Nephron progenitor cell (in vitro differentiated cells): ENCODE results near the gene IGF2R.

Experiments
- DNase-seq: peaks from one replicate; pipeline ENCODE4 v3.0.0; 2021
- H3K27ac Mint-ChIP-seq: 2 replicates; pipeline ENCODE4 v1.8.0; 2021; ENCODE audit warnings: mild to moderate bottlenecking, moderate library complexity, mixed read lengths
- H3K27me3 Mint-ChIP-seq: 2 replicates; pipeline ENCODE4 v1.8.0; 2021; ENCODE audit warnings: mild to moderate bottlenecking, low read depth, mixed read lengths; ENCODE audit not compliant: poor library complexity
- H3K36me3 Mint-ChIP-seq: 2 replicates; pipeline ENCODE4 v1.8.0; 2021; ENCODE audit warnings: low read depth, mixed read lengths
- H3K4me1 Mint-ChIP-seq: 2 replicates; pipeline ENCODE4 v1.8.0; 2021; ENCODE audit warnings: mixed read lengths
- H3K4me3 Mint-ChIP-seq: 2 replicates; pipeline ENCODE4 v1.8.0; 2021; ENCODE audit warnings: mild to moderate bottlenecking, moderate library complexity, mixed read lengths
- H3K9me3 Mint-ChIP-seq: 2 replicates; pipeline ENCODE4 v1.8.0; 2021; ENCODE audit warnings: mild to moderate bottlenecking, moderate library complexity, mixed read lengths
- TF ChIP-seq, protein P1 (sequence below): fragments of 200-600 bp; sonication (generic); IDR thresholded peaks from 2 replicates; pipeline ENCODE4 v1.5.0; 2021; ENCODE audit warnings: antibody characterized with exemption

IGF2R gene

DNA sequence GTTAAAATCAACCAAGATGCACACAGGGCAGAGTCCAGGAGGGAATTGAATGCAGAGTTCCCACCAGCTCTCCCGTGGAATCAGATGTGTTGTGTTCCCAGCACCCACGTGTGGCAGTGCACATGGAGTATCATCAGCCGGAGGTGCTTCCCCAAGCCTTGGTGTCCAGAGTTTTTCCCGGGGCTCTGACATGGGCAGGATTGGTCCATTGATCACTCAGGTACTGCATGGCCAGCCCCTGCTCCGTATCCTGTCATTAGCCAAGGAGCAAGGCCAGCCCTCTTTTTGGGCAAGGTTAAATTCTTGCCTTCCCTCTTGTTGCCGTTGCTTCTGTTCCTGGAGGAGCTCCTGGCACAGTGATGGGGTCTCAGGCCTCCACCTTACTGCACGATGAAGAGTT, 124.2 kb downstream of the IGF2R start:
- H3K4me3 Mint-ChIP-seq, result no peak overlapping the region
- no peaks in the 10 kb centered on the region for H3K27me3 Mint-ChIP-seq
- TF ChIP-seq, protein P1, sequence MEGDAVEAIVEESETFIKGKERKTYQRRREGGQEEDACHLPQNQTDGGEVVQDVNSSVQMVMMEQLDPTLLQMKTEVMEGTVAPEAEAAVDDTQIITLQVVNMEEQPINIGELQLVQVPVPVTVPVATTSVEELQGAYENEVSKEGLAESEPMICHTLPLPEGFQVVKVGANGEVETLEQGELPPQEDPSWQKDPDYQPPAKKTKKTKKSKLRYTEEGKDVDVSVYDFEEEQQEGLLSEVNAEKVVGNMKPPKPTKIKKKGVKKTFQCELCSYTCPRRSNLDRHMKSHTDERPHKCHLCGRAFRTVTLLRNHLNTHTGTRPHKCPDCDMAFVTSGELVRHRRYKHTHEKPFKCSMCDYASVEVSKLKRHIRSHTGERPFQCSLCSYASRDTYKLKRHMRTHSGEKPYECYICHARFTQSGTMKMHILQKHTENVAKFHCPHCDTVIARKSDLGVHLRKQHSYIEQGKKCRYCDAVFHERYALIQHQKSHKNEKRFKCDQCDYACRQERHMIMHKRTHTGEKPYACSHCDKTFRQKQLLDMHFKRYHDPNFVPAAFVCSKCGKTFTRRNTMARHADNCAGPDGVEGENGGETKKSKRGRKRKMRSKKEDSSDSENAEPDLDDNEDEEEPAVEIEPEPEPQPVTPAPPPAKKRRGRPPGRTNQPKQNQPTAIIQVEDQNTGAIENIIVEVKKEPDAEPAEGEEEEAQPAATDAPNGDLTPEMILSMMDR, result no peak
- H3K27ac Mint-ChIP-seq, result no peak overlapping the region
- H3K36me3 Mint-ChIP-seq, result peaks cover 71% of the 10 kb centered on the region
- no peaks in the 10 kb centered on the region for H3K4me1 Mint-ChIP-seq
- DNase-seq, result no peak
- H3K9me3 Mint-ChIP-seq, result no peaks in the 10 kb centered on the region

DNA sequence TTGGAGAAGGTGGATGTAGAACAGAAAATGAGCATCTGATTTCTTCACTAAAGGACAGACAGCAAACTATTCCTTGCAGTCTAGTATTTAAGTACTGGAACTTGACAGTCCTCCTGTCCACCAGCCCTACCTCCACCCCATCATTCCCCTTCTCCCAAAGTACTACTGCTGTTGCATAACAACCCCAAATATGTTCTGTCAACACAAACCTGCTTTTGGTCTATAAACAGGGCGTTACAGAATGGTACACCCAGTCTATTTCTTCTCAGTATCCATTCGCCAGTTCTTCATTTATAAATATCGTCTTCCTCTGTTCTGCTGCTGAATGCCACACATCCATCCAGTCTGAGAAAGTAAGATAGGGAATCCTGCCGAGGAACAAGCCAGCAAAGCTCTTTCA, 125.1 kb downstream of the IGF2R start:
- peaks cover 74% of the 10 kb centered on the region for H3K36me3 Mint-ChIP-seq

DNA sequence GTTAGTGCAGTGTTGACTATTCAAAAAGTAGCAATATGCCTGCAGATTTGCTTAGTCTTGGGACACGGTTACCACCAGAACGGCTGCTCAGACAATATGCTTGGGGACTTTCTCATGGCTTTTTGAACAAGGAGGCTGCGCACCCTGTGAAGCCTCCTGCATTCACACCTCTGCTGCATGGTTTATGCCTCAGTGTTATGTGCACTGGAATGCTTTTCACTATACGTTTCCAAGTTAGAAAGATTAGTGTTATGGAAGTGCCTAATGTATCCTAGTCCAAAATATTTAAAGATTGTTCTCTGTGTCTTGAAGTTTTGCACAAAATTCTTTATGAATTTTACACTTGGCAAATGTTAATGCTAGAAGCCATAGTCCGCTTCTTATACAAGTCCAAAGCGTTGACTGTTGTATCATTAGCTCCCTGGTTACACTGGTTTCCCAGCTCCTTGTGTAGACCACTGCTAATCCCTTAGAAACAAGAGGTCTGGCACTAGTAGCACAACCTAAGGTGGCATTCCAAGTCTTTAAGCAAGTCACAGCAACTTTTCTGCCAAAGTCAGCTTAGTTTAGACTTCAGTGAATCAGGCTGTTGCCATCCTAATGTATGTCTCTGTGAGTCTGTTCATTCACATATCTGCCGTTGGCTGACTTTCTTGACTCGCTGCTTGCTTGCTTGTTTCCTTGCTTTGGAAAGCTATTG, 126.4 kb downstream of the IGF2R start:
- Mint-ChIP-seq H3K4me3 (no peak overlapping the region), H3K9me3 (no peaks in the 10 kb centered on the region), H3K4me1 (no peaks in the 10 kb centered on the region), H3K36me3 (peaks cover 69% of the 10 kb centered on the region), H3K27ac (no peak overlapping the region), H3K27me3 (no peaks in the 10 kb centered on the region)
- DNase-seq, result no peak
- TF ChIP-seq, protein P1, result no peak

More for the DNA sequence above, 125.1 kb downstream of the IGF2R start:
- DNase-seq, result no peak
- Mint-ChIP-seq H3K9me3 (no peaks in the 10 kb centered on the region), H3K4me3 (no peak overlapping the region), H3K27ac (no peak overlapping the region), H3K27me3 (no peaks in the 10 kb centered on the region), H3K4me1 (no peaks in the 10 kb centered on the region)
- TF ChIP-seq, protein P1, result no peak

DNA sequence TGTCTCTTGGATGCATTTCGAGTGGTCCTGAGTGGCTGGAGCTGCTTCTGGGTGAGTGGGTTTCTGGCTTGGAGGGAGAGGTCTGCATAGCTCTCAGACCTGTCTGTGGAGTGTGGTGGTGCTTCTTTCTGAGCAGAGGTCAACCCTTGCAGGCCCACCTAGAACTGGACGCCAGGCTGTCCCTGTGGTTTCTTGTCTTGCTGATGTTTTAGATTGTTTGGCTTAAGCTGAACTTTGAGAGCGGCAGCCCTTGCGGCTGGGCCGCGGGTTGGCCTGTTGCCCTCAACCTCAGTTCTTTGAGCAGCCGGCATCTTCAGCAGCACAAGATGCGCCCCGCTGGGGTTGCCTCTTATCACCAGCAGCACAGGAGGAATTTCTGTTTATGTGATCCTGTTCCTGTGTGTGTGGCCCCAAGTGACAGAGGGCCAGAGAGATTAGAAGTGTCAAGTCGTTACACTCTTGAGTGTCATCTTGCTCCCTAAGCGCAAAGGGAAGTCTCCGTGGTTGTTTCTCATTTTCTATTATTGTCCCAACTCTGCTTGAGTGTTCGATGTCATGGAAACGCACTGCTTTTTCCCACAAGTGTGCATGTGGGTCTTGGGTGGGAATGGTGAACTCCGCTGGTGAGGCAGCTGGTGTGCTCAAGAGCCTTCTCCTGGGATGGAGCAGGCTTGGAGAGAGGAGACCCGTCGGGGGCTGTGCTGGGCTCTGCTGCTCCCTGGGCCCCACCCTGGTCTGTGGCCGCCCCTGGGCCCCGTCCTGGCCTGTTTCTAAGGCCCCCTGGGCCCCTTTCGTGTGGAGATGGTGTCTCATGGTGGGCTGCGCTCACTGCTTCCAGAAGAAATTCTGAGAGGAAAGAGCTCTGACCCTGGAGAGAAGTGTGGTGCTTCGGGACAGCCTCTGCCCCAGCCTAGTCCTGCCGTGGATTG, 132.7 kb downstream of the IGF2R start:
- peaks cover 76% of the 10 kb centered on the region for H3K36me3 Mint-ChIP-seq

DNA sequence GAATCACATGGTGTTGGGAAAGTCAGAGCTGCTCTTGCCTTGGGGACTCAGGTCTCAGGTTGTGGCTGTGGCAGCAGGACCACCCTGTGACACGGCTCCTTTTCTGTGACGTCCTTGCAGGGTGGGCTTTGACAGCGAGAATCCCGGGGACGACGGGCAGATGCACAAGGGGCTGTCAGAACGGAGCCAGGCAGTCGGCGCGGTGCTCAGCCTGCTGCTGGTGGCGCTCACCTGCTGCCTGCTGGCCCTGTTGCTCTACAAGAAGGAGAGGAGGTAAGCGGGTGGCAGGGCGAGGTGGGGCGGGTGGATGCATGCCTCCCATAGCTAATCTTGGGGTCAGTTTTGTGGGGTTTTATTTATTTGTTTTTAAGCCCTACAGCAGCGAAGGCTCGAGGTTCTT, 133.5 kb downstream of the IGF2R start:
- Mint-ChIP-seq H3K9me3 (no peaks in the 10 kb centered on the region), H3K4me1 (peaks cover 8% of the 10 kb centered on the region), H3K36me3 (peaks cover 74% of the 10 kb centered on the region), H3K27me3 (no peaks in the 10 kb centered on the region), H3K27ac (peak overlapping the region; percentile 81), H3K4me3 (no peak overlapping the region)
- TF ChIP-seq, protein P1, result no peak
- no peak for DNase-seq

More for the DNA sequence above, 132.7 kb downstream of the IGF2R start:
- H3K27ac Mint-ChIP-seq, result peak overlapping the region; percentile 81
- H3K4me1 Mint-ChIP-seq, result peaks cover 2% of the 10 kb centered on the region
- no peak for DNase-seq
- TF ChIP-seq, protein P1, result no peak
- H3K4me3 Mint-ChIP-seq, result no peak overlapping the region
- H3K27me3 Mint-ChIP-seq, result no peaks in the 10 kb centered on the region
- no peaks in the 10 kb centered on the region for H3K9me3 Mint-ChIP-seq
